ENCODE results near the gene CRYBB3. TPM values are rescaled to one million over a fixed set of nuclear protein-coding genes. Genes with fewer than 3 reads are reported as not detected.

CRYBB3 gene
- total and polyA plus RNA-seq, 2 donors (not counting 1 experiment from before 2014, with no cell fraction given): not detected

DNA sequence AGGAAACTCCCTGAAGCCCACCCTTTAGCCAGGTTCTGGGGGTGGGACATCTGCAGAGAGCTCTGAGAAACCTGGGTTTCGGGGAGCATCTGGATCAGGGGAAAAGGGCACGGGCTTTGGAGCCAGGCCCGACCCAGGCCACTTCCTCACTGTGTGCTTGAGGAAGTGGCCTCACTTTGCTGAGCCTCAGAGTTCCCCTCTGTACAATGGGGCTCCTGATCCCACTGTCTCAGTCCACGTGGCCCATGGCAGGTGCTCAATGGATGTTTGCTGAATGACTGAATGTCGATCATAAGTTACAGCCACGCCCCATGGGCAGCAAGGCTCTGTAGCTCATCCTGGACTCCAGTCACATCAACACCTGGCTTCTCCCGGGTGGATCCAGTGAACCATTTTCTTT, 1.3 kb downstream of the CRYBB3 start:
- TF ChIP-seq, protein P1, sequence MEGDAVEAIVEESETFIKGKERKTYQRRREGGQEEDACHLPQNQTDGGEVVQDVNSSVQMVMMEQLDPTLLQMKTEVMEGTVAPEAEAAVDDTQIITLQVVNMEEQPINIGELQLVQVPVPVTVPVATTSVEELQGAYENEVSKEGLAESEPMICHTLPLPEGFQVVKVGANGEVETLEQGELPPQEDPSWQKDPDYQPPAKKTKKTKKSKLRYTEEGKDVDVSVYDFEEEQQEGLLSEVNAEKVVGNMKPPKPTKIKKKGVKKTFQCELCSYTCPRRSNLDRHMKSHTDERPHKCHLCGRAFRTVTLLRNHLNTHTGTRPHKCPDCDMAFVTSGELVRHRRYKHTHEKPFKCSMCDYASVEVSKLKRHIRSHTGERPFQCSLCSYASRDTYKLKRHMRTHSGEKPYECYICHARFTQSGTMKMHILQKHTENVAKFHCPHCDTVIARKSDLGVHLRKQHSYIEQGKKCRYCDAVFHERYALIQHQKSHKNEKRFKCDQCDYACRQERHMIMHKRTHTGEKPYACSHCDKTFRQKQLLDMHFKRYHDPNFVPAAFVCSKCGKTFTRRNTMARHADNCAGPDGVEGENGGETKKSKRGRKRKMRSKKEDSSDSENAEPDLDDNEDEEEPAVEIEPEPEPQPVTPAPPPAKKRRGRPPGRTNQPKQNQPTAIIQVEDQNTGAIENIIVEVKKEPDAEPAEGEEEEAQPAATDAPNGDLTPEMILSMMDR (IDR thresholded peaks at IDR 0.05): no peak
- no peak for TF ChIP-seq EZH2 (IDR thresholded peaks at IDR 0.05; ENCODE audit: borderline replicate concordance, insufficient read depth, low read depth, low read length, poor library complexity, severe bottlenecking)
- ChIA-PET POLR2A (no interaction called here), CTCF (interaction anchor here (0.7 to 3.4 kb wide), 4 partner anchors 12 to 1160 kb away, joined by 3 to 16 read pairs (median 4); no protein-coding TSS in a partner anchor)
- intact Hi-C loops (cut with micrococcal nuclease): no loop called here
- Histone ChIP-seq H3K4me3 (ENCODE audit: control extremely low read depth in 1 of 5, extremely low read depth in 1 of 5, insufficient read depth in 1 of 5, low read depth in 2 of 5, low read length in 4 of 5) (no peak overlapping the region), H3K36me3 (replicated peaks in 1 of 2; ENCODE audit: control extremely low read depth in 1 of 2, control insufficient read depth in 1 of 2, extremely low read depth in 1 of 2, insufficient read depth in 2 of 2, low read length in 1 of 2) (no peaks in the 10 kb centered on the region), H3K27ac (ENCODE audit: low read length in 2 of 2) (no peak overlapping the region), H2AFZ (ENCODE audit: insufficient read depth, low read depth, low read length, poor library complexity, severe bottlenecking) (no peak overlapping the region), H3K27me3 (replicated peaks in 1 of 4; ENCODE audit: control extremely low read depth in 1 of 4, control insufficient read depth in 3 of 4, insufficient read depth in 4 of 4, low read length in 3 of 4) (no peaks in the 10 kb centered on the region), H3K79me2 (ENCODE audit: control insufficient read depth, insufficient read depth, low read length) (no peaks in the 10 kb centered on the region), H3K9ac (ENCODE audit: low read length) (no peak overlapping the region), H3K4me2 (replicated peaks; ENCODE audit: low read depth, low read length, poor library complexity, severe bottlenecking) (no peak overlapping the region), H4K20me1 (ENCODE audit: control insufficient read depth, insufficient read depth, low read length, poor library complexity, severe bottlenecking) (no peaks in the 10 kb centered on the region), H3K4me1 (ENCODE audit: control insufficient read depth in 2 of 2, insufficient read depth in 2 of 2, low read length in 2 of 2) (no peaks in the 10 kb centered on the region), H3K9me3 (ENCODE audit: control extremely low read depth in 1 of 3, control insufficient read depth in 2 of 3, insufficient read depth in 1 of 3, low read length in 2 of 3) (peaks cover 0 to 2% (median 0%) of the 10 kb centered on the region in 3 donors)
- 70% methylated on average over 7 of the region's 7 CpGs for WGBS (ENCODE audit: insufficient coverage)
- DNase-seq (no peak), ATAC-seq (ENCODE audit: low read depth) (no peak)
- Mint-ChIP-seq H3K27ac (no peak overlapping the region), H3K9me3 (ENCODE audit: insufficient read depth) (no peaks in the 10 kb centered on the region), H3K27me3 (peaks cover 17% of the 10 kb centered on the region), H3K4me1 (no peaks in the 10 kb centered on the region), H3K4me3 (no peak overlapping the region)

DNA sequence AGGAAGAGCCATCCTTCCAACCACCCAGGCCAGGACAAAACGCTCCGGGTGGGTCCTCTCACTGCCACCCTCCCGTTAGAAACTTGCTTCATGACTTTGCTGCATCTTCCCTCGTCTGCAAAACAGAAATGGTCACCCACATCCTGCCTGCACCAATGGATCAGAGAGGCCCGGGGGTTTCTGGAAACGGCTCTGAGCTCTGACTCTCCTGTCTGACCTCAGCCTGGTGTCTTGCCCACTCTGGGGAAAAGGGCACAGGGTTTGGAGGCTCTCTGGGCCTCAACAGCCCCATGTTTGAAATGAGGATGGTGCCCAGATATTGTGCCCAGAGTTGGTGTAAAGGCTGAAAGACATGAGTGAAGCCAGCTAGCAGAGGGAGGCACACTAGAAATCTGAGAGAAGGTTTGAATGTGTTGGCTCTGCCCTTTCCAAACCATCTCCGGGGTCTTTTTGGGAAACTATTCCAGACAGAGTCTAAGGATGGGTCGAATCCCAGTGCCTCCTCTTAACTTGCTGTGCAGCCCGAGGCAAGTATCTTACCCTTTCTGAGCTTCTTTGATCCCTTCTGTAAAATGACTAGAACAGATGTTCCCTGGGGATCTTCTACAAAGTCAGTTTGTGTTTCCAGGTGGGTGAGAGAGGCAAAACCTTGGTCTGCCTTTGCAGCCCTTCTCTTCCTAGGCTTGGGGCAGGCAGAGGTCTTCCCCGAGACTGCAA, 2.1 kb downstream of the CRYBB3 start:
- Histone ChIP-seq H3K36me3 (replicated peaks in 1 of 2; ENCODE audit: control extremely low read depth in 1 of 2, control insufficient read depth in 1 of 2, extremely low read depth in 1 of 2, insufficient read depth in 2 of 2, low read length in 1 of 2) (no peaks in the 10 kb centered on the region), H2AFZ (ENCODE audit: insufficient read depth, low read depth, low read length, poor library complexity, severe bottlenecking) (no peak overlapping the region), H3K27me3 (replicated peaks in 1 of 4; ENCODE audit: control extremely low read depth in 1 of 4, control insufficient read depth in 3 of 4, insufficient read depth in 4 of 4, low read length in 3 of 4) (no peaks in the 10 kb centered on the region), H3K4me1 (ENCODE audit: control insufficient read depth in 2 of 2, insufficient read depth in 2 of 2, low read length in 2 of 2) (no peaks in the 10 kb centered on the region), H4K20me1 (ENCODE audit: control insufficient read depth, insufficient read depth, low read length, poor library complexity, severe bottlenecking) (no peaks in the 10 kb centered on the region), H3K9ac (ENCODE audit: low read length) (no peak overlapping the region), H3K4me2 (replicated peaks; ENCODE audit: low read depth, low read length, poor library complexity, severe bottlenecking) (no peak overlapping the region), H3K9me3 (ENCODE audit: control extremely low read depth in 1 of 3, control insufficient read depth in 2 of 3, insufficient read depth in 1 of 3, low read length in 2 of 3) (peaks cover 0 to 2% (median 0%) of the 10 kb centered on the region in 3 donors), H3K27ac (ENCODE audit: low read length in 2 of 2) (no peak overlapping the region), H3K79me2 (ENCODE audit: control insufficient read depth, insufficient read depth, low read length) (no peaks in the 10 kb centered on the region), H3K4me3 (ENCODE audit: control extremely low read depth in 1 of 5, extremely low read depth in 1 of 5, insufficient read depth in 1 of 5, low read depth in 2 of 5, low read length in 4 of 5) (no peak overlapping the region)
- no peak for ATAC-seq (ENCODE audit: low read depth)
- DNase-seq: no peak
- H3K9me3 Mint-ChIP-seq (ENCODE audit: insufficient read depth): no peaks in the 10 kb centered on the region
- no peak overlapping the region for H3K27ac Mint-ChIP-seq
- intact Hi-C loops (cut with micrococcal nuclease): loop anchor here (2.0 kb wide), 1 partner anchor 571 kb away; no protein-coding TSS in a partner anchor
- H3K27me3 Mint-ChIP-seq: peaks cover 11% of the 10 kb centered on the region
- CTCF ChIA-PET: interaction anchor here (0.6 to 3.4 kb wide), 13 partner anchors 8 to 1159 kb away, joined by 3 to 16 read pairs (median 4); no protein-coding TSS in a partner anchor
- POLR2A ChIA-PET: no interaction called here
- WGBS (ENCODE audit: insufficient coverage): 55% methylated on average over 5 of the region's 10 CpGs
- no peaks in the 10 kb centered on the region for H3K4me1 Mint-ChIP-seq
- H3K4me3 Mint-ChIP-seq: no peak overlapping the region
- no peak for TF ChIP-seq EZH2 (IDR thresholded peaks at IDR 0.05; ENCODE audit: borderline replicate concordance, insufficient read depth, low read depth, low read length, poor library complexity, severe bottlenecking)
- TF ChIP-seq, protein P1 (IDR thresholded peaks at IDR 0.05): no peak
